Measurements from ENCODE around the gene CYP4F3.
"Not testable (repeated sequence)": the region's sequence is repeated elsewhere in the genome, so short reads cannot be mapped to it uniquely, and the experiment has no call there.

The CYP4F3 gene

DNA sequence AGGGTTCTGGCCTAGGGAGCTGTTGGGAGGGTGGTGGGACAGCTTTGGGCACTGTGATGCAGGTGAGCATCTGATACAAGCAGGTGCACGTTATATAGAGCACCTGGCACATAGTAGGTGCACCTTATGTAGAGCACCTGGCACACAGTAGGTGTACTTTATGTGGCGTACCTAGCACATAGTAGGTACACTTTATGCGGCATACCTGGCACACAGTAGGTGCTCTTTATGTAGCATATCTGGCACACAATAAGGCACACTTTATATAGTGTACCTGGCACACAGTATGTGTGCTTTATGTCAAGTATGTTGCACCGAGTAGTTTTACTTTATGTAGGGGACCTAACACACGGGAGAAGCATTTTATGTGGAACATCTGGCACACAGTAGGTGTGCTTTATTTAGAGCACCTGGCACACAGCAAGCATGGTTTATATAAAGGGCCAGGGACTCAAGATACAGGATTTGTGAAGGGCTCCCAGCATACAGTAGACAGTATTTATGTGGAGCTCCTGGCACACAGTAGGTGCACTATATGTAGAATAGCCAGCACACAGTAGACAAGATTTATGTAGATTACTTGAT, 30.6 kb downstream of the CYP4F3 start:
- no peak for DNase-seq

DNA sequence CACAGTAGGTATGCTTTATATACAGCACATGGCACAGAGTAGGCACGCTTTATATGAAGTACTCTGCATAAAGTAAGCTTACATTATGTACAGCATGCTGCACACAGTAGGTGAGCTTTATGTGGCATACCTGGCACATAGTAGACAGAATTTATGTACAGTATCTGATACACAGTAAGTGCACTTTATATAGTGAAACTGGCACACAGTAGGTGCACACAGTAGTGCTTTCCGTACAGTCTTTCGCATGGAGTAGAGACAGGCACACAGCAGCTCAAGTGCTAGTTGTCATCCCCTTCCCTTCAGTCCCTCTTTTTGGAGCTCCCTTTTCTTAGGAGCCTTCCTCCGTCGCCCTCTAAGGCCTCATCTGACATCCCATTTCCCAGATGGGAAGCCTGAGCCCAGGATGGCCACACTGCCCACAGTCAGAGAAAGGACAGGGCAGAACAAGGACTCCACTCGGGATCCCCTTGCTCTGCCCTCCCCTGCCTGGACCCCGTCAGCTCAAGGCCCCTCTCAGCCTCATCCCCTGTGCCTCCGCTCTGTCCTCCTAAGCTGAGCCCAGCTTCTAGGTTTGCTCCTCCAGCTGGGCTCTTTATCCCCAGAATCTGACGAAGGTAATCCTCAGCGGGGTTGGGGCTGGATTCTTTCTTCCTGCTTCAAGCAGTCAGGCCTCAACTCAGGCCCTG, 31.3 kb downstream of the CYP4F3 start:
- no peak for DNase-seq

DNA sequence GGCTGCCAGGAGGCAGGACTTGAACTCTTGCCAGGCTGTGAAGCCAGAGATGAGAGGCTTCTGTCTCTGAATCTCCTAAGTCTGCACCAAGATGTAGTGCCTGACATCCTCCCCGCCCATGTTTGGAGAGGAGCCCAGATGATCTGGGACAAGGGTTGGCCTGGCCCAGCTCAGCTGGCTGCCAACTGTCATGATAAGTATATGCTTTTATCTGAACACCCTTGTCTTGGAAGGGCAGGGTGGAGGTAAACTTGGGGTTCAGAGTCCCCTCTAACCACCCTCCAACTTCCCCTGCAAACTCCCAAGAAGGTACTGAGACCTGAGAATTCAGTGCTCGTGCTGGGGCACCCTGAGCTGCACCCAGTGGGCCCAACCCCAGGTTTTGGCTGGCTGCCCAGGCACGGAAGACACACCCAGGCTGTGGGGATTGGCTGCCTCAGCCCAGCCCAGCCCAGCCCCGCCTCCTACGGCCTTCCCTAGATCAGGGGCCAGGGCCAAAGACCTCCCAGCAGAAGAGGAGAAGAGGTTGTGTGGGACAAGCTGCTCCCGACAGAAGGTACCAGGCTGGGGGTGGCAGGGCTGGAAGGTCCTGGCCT, 32.0 kb downstream of the CYP4F3 start, which contains the start of gene CYP4F12:
Gene CYP4F12, plus strand, starts transcription at position 508 of the 596 bp plus-strand sequence. CDS start 443 bp downstream, outside the sequence.
- DNase-seq = peak; percentile 12

DNA sequence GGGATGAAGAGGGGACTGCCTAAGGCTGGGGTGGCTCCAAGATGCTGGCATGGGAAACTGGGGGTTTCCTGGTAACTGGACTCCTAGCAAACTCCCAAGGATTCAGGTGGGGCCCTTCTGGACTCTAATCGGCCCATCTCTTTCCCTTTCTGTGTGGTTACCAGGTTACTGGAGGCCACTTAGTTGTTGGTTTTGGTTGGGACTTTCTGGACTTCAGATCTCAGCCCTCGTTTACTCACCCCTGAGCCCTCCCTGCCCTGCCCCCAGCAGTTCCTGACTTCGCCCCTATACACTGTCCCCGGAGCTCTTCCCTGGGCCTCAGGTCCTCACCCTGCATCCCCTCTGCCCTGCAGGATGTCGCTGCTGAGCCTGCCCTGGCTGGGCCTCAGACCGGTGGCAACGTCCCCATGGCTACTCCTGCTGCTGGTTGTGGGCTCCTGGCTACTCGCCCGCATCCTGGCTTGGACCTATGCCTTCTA, 32.5 kb downstream of the CYP4F3 start:
- no peak for DNase-seq

GRCh38 chr19:15675560-15675959, 34.9 kb downstream of the CYP4F3 start:
- no peak for DNase-seq

GRCh38 chr19:15679089-15679488, 38.4 kb downstream of the CYP4F3 start:
- no peak for DNase-seq

- not testable (repeated sequence) for DNase-seq
These were observed 39.2 kb downstream of the CYP4F3 start for GRCh38 chr19:15679865-15680264.

DNA sequence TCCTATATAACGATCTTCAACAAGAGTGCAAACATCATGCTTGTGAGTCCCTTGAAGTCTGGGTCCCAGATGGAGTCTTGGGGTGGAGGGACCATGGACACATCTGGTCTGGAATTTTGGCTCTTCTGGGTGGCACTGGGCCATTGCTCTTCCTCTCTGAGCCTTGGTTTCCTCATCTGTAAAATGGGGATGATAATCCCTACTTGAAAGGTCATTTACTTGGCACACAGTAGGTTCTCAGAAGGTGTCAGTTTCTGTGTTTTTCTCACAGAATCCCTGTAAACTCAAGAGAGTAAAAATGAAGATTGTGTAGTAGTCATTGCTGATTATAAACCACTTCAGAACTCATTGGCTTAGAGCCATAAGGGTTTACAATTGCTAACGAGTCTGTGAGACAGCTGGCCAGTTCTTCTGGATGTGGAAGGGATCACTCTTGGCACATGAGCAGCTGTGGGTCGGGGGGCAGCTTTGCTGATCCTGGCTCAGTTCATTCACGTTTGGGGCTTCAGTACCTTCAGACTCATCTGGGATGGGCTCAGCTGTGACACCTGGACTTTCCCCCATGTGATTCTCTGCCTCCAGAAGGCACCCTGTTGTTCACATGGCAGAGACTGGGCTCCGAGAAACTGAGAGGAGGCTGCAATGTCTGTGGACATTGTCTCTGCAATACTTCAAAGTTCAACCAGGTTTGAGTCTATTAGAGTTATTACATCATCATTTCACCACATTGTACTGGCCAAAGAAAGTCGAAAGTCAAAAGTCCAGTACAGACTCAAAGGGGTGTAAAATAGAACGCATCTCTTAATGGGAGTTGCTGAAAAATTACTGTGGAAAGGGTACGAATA, 40.0 kb downstream of the CYP4F3 start:
- DNase-seq = no peak

DNA sequence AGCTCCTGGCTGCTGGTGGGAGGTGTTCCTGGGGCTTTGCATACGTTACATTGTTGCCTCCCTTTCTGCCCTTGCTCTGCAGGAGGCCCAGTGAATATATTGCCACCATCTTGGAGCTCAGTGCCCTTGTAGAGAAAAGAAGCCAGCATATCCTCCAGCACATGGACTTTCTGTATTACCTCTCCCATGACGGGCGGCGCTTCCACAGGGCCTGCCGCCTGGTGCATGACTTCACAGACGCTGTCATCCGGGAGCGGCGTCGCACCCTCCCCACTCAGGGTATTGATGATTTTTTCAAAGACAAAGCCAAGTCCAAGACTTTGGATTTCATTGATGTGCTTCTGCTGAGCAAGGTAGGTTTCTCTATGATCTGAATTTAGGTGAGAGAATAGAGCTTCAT, 42.7 kb downstream of the CYP4F3 start:
- DNase-seq = no peak

GRCh38 chr19:15684828-15685227, 44.1 kb downstream of the CYP4F3 start:
- no peak for DNase-seq

GRCh38 chr19:15696654-15697194, 56.0 kb downstream of the CYP4F3 start:
- DNase-seq = no peak

DNA sequence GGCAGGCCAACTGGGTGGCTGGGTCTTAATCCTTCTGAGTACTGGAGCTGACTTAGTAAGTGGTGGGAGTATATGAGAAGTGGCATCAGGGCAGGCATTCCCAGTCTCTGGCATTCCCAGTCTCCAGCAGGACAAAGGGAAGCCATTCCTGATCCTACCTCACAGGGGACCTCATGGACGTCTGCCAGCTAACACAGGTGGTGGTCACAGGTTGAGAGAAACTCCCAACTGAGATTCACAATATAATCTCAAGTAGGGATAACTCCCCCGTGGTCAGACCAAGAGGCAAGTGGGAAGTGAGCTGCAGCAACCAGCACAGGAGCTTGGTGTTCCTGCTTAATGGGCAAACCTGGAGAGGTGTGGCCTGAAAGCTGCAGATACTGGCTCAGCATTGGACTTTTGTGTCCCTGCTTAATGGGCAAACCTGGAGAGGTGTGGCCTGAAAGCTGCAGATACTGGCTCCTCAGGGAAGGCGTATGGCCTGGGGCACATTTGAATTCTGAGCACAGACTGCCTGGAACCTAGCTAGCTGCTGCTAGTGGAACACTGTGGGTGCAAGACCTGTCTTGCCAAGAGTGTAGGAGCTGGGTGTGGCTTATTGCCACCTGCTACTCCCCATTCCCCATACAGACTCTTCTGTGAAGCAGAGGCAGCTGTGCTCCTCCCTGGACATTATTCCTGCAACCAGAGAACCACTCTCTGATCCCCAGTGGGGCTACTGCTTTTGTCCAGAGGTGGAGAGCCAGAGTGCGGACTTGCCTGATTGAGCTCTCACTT, 61.2 kb downstream of the CYP4F3 start:
- DNase-seq = no peak

- DNase-seq = no peak
These were observed 61.8 kb downstream of the CYP4F3 start for GRCh38 chr19:15702534-15702930.

Measured in central memory CD4-positive, alpha-beta T cell (primary cell).